Measurements from ENCODE around the gene BLOC1S1.
A peak's percentile ranks its signal among the peaks of the same experiment; 100 is the strongest.

The BLOC1S1 gene

DNA sequence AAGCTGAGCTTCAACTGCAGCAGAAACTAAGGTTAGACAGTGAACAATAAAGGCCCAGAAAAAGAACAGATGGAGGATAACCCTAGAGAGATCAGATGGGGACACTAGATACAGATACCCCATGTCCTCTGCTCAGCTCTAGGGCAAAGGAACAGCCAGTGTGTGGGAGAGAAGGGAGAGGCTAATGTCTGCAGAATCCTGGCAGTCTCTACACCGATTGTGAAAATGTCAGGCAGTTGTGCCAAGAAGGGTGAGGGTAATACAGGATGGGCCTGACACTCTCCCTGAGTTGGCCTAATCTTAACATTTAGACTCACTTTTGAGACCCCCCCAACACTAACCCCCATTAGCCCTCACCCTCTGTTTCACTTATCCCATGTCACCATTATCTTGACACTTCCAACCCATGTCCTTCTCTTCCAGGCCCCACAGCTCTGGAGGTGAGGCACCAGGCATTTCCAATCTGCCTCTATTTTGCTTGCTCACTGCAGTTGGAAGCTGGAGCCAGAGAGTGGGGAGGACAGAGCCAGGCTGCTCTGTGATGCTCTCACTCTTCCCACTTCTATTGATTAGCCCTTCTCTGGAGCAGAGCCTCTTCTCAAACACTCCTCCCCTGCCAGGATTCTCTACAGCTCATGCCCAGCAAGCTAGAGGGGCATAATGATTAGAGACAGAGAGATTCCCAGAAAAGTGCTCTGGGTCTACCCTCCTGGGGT lies 3.0 kb upstream of the BLOC1S1 start:
- TF ChIP-seq, protein P1, sequence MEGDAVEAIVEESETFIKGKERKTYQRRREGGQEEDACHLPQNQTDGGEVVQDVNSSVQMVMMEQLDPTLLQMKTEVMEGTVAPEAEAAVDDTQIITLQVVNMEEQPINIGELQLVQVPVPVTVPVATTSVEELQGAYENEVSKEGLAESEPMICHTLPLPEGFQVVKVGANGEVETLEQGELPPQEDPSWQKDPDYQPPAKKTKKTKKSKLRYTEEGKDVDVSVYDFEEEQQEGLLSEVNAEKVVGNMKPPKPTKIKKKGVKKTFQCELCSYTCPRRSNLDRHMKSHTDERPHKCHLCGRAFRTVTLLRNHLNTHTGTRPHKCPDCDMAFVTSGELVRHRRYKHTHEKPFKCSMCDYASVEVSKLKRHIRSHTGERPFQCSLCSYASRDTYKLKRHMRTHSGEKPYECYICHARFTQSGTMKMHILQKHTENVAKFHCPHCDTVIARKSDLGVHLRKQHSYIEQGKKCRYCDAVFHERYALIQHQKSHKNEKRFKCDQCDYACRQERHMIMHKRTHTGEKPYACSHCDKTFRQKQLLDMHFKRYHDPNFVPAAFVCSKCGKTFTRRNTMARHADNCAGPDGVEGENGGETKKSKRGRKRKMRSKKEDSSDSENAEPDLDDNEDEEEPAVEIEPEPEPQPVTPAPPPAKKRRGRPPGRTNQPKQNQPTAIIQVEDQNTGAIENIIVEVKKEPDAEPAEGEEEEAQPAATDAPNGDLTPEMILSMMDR (conservative IDR thresholded peaks at IDR 0.05; ENCODE audit: low read depth, low read length): no peak
- no peak overlapping the region for H3K4me3 ChIP-seq (ENCODE audit: low read length)
- DNase-seq (ENCODE audit: low read depth): no peak

DNA sequence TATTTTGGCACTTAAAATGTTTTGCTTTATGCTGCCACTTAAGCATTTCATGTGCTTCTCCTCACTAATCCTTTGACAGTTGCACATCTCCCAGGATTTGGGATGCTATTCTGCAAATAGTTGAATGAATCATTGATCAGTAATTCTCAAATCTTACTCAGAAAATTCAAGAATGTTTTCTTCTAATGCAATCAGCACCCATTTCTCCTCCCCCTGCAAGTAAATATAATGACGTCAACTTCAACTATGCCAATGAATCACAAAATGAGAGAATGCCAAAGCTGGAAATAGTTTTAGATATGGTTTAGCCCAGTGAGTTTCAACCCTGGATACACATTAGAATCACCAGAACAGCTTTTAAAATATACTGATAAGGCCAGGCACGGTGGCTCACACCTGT lies 2.1 kb upstream of the BLOC1S1 start:
- H3K4me3 ChIP-seq (ENCODE audit: low read length): no peak overlapping the region
- no peak for DNase-seq (ENCODE audit: low read depth)
- TF ChIP-seq, protein P1 (conservative IDR thresholded peaks at IDR 0.05; ENCODE audit: low read depth, low read length): no peak

DNA sequence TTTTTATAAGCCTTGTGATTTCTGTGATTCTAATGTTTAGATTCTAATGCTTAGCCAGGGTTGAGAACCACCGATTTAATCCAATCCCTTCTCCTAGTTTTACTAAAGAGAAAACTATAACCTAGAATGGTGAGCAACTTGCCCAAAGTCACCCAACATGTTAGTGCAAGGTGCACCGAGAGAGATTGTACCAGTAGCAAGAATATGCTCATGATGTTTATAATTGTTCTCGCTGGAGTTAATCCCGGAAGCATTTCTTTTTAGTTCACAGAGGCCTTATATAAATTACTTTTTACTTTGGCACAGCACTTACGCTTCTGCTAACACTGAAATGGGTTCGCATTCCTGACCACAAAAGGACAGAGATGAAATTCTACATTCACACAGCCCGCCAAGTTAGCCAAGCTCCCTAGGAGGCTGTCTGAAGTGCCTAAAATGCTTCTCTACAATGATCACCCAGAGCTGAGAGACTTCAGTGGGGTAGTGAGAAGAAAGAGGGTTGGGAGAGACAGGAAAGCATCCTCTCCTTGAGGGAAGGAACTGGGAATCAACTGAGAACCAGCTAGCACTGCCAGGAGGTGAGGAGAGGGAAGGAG lies 579 bp upstream of the BLOC1S1 start:
- TF ChIP-seq, protein P1 (conservative IDR thresholded peaks at IDR 0.05; ENCODE audit: low read depth, low read length): no peak
- DNase-seq (ENCODE audit: low read depth): no peak
- peak overlapping the region; percentile 73 for H3K4me3 ChIP-seq (ENCODE audit: low read length)

DNA sequence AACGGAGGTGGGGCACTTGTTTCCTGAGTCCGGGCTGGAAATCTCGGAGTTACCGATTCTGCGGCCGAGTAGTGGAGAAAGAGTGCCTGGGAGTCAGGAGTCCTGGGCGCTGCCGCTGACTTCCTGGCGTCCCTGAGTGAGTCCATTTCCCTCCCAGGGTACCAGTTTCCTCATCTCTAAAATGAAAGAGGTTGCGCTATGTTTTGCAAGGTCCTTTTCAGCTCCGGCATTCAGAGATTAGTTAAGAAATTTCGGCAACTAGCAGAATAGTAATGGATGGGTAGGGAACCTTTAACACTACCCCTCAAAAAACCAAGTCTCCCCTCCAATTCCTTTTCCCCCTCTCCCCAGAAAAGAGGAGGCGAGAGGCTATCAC lies 724 bp downstream of the BLOC1S1 start:
- TF ChIP-seq, protein P1 (conservative IDR thresholded peaks at IDR 0.05; ENCODE audit: low read depth, low read length): no peak
- H3K4me3 ChIP-seq (ENCODE audit: low read length): peak overlapping the region; percentile 73
- DNase-seq (ENCODE audit: low read depth): no peak

DNA sequence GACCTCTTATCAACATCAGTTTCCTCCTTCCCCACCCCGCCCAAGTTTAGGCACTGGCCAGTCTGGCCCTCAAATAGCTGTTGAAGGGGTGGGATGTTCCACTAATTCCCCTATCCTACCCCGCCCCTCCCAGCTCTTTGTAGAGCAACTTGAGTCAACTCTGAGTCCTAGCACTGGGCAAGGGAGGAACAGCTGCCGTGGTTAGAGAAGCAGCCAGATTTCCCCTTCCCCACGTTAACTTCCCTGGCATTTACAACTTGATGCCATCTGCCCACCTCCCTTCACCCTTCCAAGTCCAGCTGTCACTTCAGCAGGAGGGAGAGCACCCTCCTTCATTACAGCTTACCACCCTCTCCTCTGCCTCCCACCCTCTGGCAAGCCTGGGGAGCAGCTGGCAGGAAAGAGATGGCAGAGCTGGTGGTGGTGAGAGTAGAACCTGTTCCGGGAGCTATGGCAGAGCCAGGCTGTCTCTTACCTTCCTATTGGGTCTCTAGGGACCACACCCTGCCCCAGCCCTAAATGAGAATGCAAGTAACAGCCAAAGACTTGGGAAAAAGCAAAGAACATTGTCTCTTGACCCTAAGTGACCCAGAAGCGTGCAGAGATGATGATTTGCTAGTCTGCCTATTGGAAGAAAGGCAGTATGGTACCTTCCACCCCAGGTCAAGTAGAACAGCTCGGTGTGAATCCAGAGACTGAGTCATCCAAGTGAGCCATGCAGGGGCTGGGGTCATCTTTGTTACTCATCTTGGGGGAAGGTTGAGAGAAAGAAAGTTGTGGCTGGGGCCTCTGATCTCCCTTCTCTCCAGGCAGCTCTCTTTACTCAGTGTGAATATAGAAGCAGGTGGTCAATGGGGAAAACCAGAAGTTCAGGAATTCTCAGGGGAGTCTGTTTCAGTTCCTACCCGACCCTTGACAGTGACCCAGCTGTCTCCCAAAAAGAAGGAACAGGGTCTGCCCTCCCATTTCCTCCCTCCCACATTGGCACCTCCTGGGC lies 1.5 kb downstream of the BLOC1S1 start:
- DNase-seq (ENCODE audit: low read depth): no peak
- TF ChIP-seq, protein P1 (conservative IDR thresholded peaks at IDR 0.05; ENCODE audit: low read depth, low read length): no peak
- peak overlapping the region; percentile 73 for H3K4me3 ChIP-seq (ENCODE audit: low read length)

DNA sequence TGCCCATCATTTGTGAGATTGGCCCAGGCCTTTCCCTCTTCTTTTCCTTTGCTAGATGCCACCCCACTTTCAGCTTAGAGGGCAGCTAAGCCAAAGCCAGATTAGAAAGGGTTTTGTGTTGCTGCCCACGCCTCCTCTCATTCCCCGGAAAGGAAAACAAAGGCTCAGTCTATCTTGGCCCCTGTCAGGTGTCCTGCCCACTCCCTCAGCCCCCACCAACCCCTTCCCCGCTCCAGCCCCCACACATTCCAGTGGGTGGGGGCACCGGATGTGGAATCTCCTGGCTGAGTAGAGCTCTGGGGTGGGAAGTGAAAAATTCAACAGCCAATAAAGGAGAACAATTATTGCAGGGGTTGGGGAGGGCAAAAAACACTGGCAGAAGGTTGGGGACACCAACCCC lies 2.2 kb downstream of the BLOC1S1 start:
- TF ChIP-seq, protein P1 (conservative IDR thresholded peaks at IDR 0.05; ENCODE audit: low read depth, low read length): no peak
- H3K4me3 ChIP-seq (ENCODE audit: low read length): peak overlapping the region; percentile 8
- no peak for DNase-seq (ENCODE audit: low read depth)
